Gastroesophageal sphincter (tissue), 4 donors: Measurements from ENCODE around the gene SSUH2. TPM values are rescaled to one million over a fixed set of nuclear protein-coding genes. Genes with fewer than 3 reads are reported as not detected.

Experiments used
- ATAC-seq: fragments of 150-250 bp; one replicate; pipeline ENCODE4 v1.9.1; 2016; ENCODE audit warnings: mild to moderate bottlenecking, moderate library complexity
- H3K27ac ChIP-seq, 4 donors: fragments of 200-600 bp; sonication (generic) in 3 of 4; 1 replicate in 3 of 4; 2 replicates in 1 of 4; pipeline ENCODE4 v1.5.1; 2016 to 2019
- H3K27me3 ChIP-seq: fragments of 200-600 bp; sonication (generic); one replicate; pipeline ENCODE4 v1.5.1; 2019
- H3K36me3 ChIP-seq, 2 donors: fragments of 200-600 bp; sonication (generic); one replicate each; pipeline ENCODE4 v1.5.1; 2019; ENCODE audit warnings: control low read depth in 1 of 2
- H3K4me1 ChIP-seq, 3 donors: fragments of 200-600 bp; sonication (generic); 1 replicate in 2 of 3; 2 replicates in 1 of 3; pipeline ENCODE4 v1.5.1; 2016 to 2019; ENCODE audit warnings: control low read depth in 2 of 3
- H3K4me3 ChIP-seq, 2 donors: fragments of 200-600 bp; sonication (generic); one replicate each; pipeline ENCODE4 v1.5.1; 2019; ENCODE audit warnings: mild to moderate bottlenecking in 1 of 2, moderate library complexity in 1 of 2
- H3K9me3 ChIP-seq, 3 donors: fragments of 200-600 bp; sonication (generic); one replicate each; pipeline ENCODE4 v1.5.1; 2017 to 2019; ENCODE audit warnings: control low read depth in 2 of 3
- EP300 ChIP-seq: sonication (generic); formaldehyde crosslinking; IDR thresholded peaks from one replicate; pipeline ENCODE4 v1.6.1; 2017; ENCODE audit warnings: antibody characterized with exemption, mild to moderate bottlenecking
- POLR2A ChIP-seq, 2 donors: fragments of 450-650 bp; IDR thresholded peaks; one replicate each; pipeline ENCODE4 v1.6.1; 2017; ENCODE audit warnings: antibody characterized with exemption in 2 of 2, mild to moderate bottlenecking in 2 of 2, moderate library complexity in 1 of 2
- POLR2AphosphoS5 ChIP-seq: sonication (generic); formaldehyde crosslinking; IDR thresholded peaks from one replicate; pipeline ENCODE4 v1.6.1; 2017; ENCODE audit warnings: antibody characterized with exemption
- WGBS, 2 donors: methylation state at CpG; one replicate each; pipeline ENCODE4 v1.1.5; 2018; ENCODE audit warnings: low coverage in 1 of 2; 5-methylcytosine and 5-hydroxymethylcytosine counted together
- total RNA-seq, 4 donors: library from RNA; depleted of rRNA; stranded (reverse); fragments of >200 nt; gene quantifications; one replicate each; pipeline ENCODE4 v1.1.0, GENCODE V29; 2016
- TF ChIP-seq, protein P1 (sequence below), 4 experiments: fragments of 200-600 bp in 2 of 4; fragments of 450-650 bp in 2 of 4; sonication (generic) in 1 of 4; IDR thresholded peaks; one replicate each; pipeline ENCODE4 v1.5.1; 2017 to 2019; ENCODE audit warnings: antibody characterized with exemption in 4 of 4, mild to moderate bottlenecking in 2 of 4, moderate library complexity in 2 of 4

The SSUH2 gene
- total RNA-seq, 4 donors from 2014 or later: 0.27 to 3.8 TPM; not detected in 2

DNA sequence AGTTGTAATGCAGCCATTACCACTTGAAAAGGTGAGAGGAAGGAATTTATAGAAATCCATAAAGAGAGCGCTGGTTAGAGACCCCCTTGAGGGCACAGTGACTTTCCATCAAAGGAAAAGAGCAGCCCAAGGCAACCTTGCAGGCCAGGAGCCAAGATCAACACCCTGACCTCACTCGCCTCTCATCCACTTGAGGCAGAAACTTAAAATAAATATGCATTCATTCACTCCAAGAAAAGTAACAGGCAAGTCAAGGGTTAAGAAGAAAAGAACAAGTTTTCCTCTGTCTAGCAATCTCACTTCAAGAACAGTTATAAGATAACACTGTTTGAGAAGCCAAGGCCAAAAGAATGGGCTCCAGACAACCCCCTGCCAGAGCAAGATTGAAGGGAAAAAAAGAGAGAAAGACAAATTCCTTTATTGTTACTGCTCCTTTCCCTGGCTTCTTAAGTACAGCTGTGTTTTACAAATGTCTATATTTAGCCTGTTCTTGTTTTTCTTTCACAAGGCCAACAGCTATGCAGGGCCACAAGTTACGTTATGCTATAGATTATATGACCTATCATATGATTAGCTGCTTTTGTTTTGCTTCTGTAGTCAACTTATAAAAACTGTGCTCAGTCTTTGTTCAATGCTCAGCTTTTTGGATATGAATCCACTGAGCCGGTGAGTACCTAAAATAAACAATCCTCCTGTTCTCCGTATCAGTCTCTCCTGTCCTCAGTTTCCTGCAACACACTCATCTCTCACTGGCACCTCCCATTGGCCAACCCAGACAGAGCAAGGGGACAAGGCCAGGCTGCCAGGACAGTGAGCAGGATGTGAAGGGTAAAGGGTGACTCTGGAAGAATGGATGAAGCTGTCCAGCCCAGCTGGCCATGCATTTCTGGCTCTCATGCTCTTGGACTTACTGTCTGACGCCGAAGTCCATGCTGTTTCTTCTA lies 15.8 kb upstream of the SSUH2 start:
- peaks cover 0 to 40% (median 19%) of the 10 kb centered on the region in 3 donors for H3K4me1 ChIP-seq
- ATAC-seq: no peak
- H3K9me3 ChIP-seq: no peaks in the 10 kb centered on the region
- peak overlapping the region in 1 of 4 donors; percentile 31 for H3K27ac ChIP-seq
- no peaks in the 10 kb centered on the region for H3K36me3 ChIP-seq
- H3K27me3 ChIP-seq: no peaks in the 10 kb centered on the region
- H3K4me3 ChIP-seq: no peak overlapping the region
- 32 to 42% methylated on average over 4 to 5 of the region's 7 CpGs for WGBS, 2 donors
- TF ChIP-seq POLR2A (IDR thresholded peaks at IDR 0.05) (no peak), EP300 (no peak), POLR2AphosphoS5 (no peak)
- TF ChIP-seq, protein P1, sequence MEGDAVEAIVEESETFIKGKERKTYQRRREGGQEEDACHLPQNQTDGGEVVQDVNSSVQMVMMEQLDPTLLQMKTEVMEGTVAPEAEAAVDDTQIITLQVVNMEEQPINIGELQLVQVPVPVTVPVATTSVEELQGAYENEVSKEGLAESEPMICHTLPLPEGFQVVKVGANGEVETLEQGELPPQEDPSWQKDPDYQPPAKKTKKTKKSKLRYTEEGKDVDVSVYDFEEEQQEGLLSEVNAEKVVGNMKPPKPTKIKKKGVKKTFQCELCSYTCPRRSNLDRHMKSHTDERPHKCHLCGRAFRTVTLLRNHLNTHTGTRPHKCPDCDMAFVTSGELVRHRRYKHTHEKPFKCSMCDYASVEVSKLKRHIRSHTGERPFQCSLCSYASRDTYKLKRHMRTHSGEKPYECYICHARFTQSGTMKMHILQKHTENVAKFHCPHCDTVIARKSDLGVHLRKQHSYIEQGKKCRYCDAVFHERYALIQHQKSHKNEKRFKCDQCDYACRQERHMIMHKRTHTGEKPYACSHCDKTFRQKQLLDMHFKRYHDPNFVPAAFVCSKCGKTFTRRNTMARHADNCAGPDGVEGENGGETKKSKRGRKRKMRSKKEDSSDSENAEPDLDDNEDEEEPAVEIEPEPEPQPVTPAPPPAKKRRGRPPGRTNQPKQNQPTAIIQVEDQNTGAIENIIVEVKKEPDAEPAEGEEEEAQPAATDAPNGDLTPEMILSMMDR (IDR thresholded peaks at IDR 0.05): no peak

DNA sequence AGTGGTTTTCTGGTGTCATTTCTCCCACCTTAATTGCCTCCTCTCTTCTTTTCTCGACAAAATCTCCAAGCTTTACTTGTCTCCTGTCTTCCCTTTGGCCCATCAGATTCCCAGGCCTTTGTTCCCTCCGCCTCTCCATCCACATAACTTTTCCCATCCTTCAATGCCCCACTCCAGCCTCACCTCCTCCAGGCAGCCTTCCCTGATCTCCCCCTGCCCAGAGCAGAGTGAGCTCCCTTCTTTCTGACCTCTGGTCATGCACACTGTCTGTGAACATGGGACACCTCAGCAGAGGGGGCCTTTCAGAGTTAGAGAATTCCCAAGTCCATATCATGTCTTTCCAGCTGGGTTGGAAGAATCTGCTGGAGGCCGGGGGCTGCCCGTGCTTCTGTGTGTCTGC lies 14.6 kb upstream of the SSUH2 start:
- Histone ChIP-seq H3K4me3 (no peak overlapping the region), H3K27me3 (no peaks in the 10 kb centered on the region), H3K4me1 (peaks cover 0 to 40% (median 19%) of the 10 kb centered on the region in 3 donors), H3K27ac (peak overlapping the region in 1 of 4 donors; percentile 59), H3K9me3 (no peaks in the 10 kb centered on the region), H3K36me3 (no peaks in the 10 kb centered on the region)
- WGBS, 2 donors: 95 to 96% methylated on average over 4 of the region's 4 CpGs
- TF ChIP-seq POLR2AphosphoS5 (no peak), POLR2A (IDR thresholded peaks at IDR 0.05) (no peak), EP300 (no peak)
- TF ChIP-seq, protein P1 (IDR thresholded peaks at IDR 0.05): no peak
- ATAC-seq: no peak

DNA sequence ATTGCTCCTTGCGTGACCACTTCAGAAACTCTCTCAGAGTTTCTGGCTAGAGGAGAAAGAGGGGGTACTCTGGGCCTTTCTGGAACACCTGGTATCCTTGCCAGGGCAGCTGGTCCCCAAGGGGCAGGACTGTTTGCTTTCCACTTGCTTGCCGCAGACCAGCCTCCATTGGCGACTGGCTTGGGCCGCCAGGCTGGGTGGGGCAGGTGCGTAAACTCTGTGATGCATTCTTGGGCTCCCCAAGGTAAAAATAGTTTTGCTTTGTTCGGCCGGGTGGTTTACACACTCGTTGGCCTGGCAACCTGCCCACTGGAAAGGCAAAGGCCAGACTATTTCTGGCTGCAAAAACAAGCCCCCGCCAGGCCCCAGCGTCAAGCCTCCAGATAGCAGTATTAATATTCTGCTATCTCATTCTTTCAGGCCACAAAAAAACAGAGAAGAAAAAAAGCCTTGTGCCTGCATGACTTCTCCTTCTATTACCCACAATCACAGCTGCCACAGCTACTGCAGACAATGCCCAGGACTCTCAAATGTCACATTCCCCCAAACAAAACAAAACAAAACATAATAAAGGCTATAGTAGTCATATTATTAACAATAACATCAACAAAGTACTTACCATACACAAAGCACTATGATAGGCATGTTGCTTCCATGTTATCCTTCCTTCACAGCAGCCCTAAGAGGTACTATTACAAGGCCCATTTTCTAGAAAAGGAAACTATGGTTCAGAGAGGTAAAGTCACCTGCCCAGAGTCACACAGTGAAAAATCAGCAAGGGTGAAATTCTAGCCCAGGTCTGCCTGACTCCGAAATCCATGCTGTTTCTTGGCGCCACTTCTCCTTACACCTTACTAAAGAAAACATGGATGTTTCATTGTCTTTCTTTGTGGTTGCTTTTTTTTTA lies 14.0 kb upstream of the SSUH2 start:
- Histone ChIP-seq H3K27me3 (no peaks in the 10 kb centered on the region), H3K9me3 (no peaks in the 10 kb centered on the region), H3K4me1 (peaks cover 0 to 40% (median 19%) of the 10 kb centered on the region in 3 donors), H3K27ac (peak overlapping the region in 3 of 4 donors; percentile 31 to 59 (median 32)), H3K4me3 (no peak overlapping the region), H3K36me3 (no peaks in the 10 kb centered on the region)
- 68 to 100% methylated on average over 1 to 4 of the region's 12 CpGs for WGBS, 2 donors
- ATAC-seq: peak; percentile 66
- TF ChIP-seq POLR2A (IDR thresholded peaks at IDR 0.05): no peak
- TF ChIP-seq POLR2AphosphoS5: no peak
- no peak for TF ChIP-seq EP300
- TF ChIP-seq, protein P1 (IDR thresholded peaks at IDR 0.05): no peak

DNA sequence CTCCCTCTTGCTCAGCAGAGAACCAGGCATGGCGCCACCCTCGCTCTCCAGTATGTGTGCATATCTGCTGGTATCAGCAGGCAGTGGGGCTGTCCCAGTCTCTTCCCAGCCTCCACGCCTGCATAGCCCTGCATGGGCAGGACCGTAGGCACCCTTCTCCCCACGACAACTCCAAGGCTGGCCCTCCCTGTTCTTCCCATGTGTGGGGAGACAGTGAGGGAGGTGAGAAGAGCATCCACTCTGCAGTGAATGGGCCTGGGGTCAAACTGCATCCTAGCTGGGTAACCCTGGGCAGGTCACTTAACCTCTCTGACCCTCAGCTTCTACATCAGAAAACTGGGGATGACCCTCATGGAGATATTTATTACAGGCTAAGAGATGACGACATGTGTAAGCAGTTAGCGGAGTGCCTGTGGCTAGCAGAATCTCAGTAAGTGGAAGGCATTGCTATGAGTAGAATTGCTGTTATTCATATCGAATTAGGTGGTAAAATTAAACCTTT lies 13.3 kb upstream of the SSUH2 start:
- 55 to 65% methylated on average over 2 to 4 of the region's 8 CpGs for WGBS, 2 donors
- no peak for ATAC-seq
- Histone ChIP-seq H3K36me3 (no peaks in the 10 kb centered on the region), H3K27me3 (no peaks in the 10 kb centered on the region), H3K27ac (peak overlapping the region in 3 of 4 donors; percentile 31 to 59 (median 32)), H3K9me3 (no peaks in the 10 kb centered on the region), H3K4me1 (peaks cover 0 to 40% (median 19%) of the 10 kb centered on the region in 3 donors), H3K4me3 (no peak overlapping the region)
- TF ChIP-seq, protein P1 (IDR thresholded peaks at IDR 0.05): no peak
- TF ChIP-seq POLR2AphosphoS5: no peak
- no peak for TF ChIP-seq POLR2A (IDR thresholded peaks at IDR 0.05)
- TF ChIP-seq EP300: no peak
